ENCODE results near the gene CAPZB.

CAPZB gene

GRCh38 chr1:19397217-19397945 is 88.0 kb downstream of the CAPZB start:
- FAIRE-seq = no peak
- DNase-seq (ENCODE audit: extremely low spot score, insufficient read length, low read depth) = no peak

GRCh38 chr1:19396280-19396679 is 89.1 kb downstream of the CAPZB start:
- DNase-seq (ENCODE audit: extremely low spot score, insufficient read length, low read depth) (no peak), FAIRE-seq (no peak)

DNA sequence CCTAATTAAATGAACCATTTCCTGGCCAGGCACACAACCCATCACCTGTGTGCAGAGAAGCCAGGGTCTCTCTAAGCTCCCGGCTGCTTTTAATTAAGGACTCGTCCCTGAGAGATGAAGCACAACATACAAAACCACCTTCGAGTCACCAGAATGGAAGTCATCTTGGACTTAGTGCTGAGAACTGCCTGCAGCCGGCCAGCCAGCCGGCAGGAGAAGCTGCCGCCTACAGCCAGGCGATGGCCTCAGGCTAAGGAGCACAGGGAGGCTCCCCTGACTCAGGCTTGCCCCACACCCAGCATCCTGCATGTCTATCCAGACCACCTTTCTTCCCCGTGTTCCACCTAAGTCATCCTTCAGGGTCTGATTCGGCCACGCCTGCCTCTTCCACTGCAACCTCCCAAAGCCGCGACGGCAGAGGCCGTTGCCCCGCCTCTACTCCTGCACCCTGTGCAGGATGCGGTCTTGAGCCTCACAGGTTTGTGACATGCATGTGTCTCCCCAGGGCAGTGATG is 89.6 kb downstream of the CAPZB start:
- DNase-seq (ENCODE audit: extremely low spot score, insufficient read length, low read depth) (no peak), FAIRE-seq (no peak)

- FAIRE-seq = no peak
These were observed 92.3 kb downstream of the CAPZB start for GRCh38 chr1:19393046-19393445.

DNA sequence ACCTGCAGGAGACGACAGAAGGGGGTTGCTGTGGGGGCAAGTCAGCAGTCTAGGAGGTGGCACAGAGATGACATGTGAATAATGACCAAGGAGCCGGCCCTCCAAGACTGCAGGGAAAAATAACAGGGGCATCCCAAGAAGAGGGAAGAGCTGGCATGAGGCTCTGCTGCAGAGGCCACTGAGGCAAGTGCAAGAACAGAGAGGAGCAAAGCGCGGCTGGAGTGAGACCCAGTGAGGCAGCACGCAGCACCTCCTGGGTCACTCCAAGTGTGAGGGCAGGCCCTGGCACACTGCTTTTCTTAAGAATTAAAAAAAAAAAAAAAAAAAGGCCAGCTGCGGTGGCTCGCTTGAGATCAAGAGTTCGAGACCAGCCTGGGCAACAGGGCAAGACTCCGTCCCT is 93.1 kb downstream of the CAPZB start:
- FAIRE-seq (no peak), DNase-seq (ENCODE audit: extremely low spot score, insufficient read length, low read depth) (no peak)

More at GRCh38 chr1:19393046-19393445, 92.3 kb downstream of the CAPZB start:
- no peak for DNase-seq (ENCODE audit: extremely low spot score, insufficient read length, low read depth)

DNA sequence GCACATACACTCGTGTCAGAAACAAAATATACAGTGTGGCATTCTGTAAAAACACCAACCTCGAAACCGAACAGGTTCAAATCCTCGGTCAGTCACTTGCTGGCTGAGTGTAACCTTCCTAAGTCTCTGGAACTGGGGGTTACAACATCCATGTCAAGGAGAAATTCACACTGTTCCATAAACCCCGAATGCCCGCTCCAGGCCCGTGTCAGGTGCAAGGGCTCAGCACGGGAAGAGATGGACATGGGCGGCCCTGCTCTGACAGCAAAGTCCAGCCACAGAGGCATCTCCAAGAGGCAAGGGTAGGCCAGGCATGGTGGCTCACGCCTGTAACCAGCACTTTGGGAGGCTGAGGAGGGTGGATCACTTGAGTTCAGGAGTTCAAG is 93.8 kb downstream of the CAPZB start:
- FAIRE-seq (no peak), DNase-seq (ENCODE audit: extremely low spot score, insufficient read length, low read depth) (no peak)

GRCh38 chr1:19390901-19391595 is 94.3 kb downstream of the CAPZB start:
- DNase-seq (ENCODE audit: extremely low spot score, insufficient read length, low read depth) (peak; percentile 57), FAIRE-seq (peak; percentile 93)

- DNase-seq (ENCODE audit: extremely low spot score, insufficient read length, low read depth) (no peak), FAIRE-seq (no peak)
These were observed 95.0 kb downstream of the CAPZB start for GRCh38 chr1:19390166-19390850.

GRCh38 chr1:19388980-19389379 is 96.4 kb downstream of the CAPZB start:
- DNase-seq (ENCODE audit: extremely low spot score, insufficient read length, low read depth) = no peak
- FAIRE-seq = no peak

- FAIRE-seq = no peak
These were observed 98.3 kb downstream of the CAPZB start for GRCh38 chr1:19387045-19387467.

GRCh38 chr1:19385869-19386591 is 99.3 kb downstream of the CAPZB start:
- no peak for DNase-seq (ENCODE audit: extremely low spot score, insufficient read length, low read depth)
- no peak for FAIRE-seq

More at GRCh38 chr1:19387045-19387467, 98.3 kb downstream of the CAPZB start:
- DNase-seq (ENCODE audit: extremely low spot score, insufficient read length, low read depth) = no peak

DNA sequence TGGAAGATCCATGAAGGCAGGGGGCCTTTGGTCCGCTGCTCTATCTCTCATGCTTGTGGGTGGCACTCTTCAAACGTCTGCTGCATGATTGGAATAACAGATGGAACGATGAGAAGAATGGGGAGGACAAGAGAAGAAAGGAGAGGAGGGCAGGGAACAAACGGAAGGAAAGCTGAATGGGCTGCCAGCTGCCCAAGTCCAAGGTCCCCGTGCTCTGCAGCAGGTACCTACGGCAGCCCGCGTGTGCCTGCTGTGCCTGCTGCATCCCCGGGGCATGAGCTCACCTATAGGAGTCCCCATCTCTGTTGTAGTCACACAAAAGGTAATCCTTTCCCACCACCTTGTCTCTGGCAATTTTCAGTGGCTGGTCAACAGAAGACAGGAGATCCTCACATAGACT is 100.1 kb downstream of the CAPZB start:
- DNase-seq (ENCODE audit: extremely low spot score, insufficient read length, low read depth) (no peak), FAIRE-seq (no peak)

DNA sequence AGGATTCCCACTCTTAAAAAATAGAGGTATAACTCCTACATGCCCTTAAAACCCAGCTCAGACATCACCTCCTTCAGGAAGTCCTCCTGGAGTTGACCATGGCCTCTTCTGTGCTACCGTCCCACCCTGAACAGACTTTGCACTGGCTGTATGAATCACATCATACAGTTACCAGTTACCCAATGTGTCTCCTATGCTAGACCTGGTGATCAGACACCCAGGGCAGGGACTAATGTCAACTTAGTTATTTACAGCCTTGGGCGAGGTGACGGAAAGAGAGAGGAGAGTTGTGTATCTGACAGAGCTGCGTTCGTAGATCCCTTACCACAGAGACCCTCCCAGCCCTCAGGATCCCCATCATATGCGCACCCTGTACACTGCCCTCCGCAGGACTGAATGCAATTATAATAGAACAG is 100.6 kb downstream of the CAPZB start:
- FAIRE-seq (no peak), DNase-seq (ENCODE audit: extremely low spot score, insufficient read length, low read depth) (no peak)

GRCh38 chr1:19384113-19384512 is 101.2 kb downstream of the CAPZB start:
- FAIRE-seq = no peak

DNA sequence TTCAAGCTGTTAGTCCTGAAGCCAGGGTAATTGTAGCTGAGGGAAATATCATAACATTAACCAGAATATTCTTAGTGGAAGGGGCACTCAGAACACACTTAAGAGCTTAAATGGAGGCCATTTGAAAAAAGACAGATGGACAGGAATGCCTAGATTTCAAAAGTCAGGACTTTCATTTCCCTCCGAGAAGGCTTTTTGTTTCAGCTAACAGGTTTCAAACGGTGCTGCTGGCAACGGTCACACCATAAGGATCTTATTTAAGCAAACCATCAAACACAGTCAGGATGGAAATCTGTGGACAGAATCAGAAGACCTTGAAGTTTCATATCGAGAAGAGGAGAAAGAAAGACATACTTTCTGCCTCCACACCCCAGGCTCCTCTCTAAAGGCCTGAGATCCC is 103.1 kb downstream of the CAPZB start:
- FAIRE-seq (no peak), DNase-seq (ENCODE audit: extremely low spot score, insufficient read length, low read depth) (no peak)

More at GRCh38 chr1:19384113-19384512, 101.2 kb downstream of the CAPZB start:
- DNase-seq (ENCODE audit: extremely low spot score, insufficient read length, low read depth) = no peak

GRCh38 chr1:19381261-19381660 is 104.1 kb downstream of the CAPZB start:
- DNase-seq (ENCODE audit: extremely low spot score, insufficient read length, low read depth) (no peak), FAIRE-seq (no peak)

GRCh38 chr1:19377812-19378718 is 107.3 kb downstream of the CAPZB start:
- no peak for DNase-seq (ENCODE audit: extremely low spot score, insufficient read length, low read depth)
- FAIRE-seq = no peak

GRCh38 chr1:19376428-19377372 is 108.6 kb downstream of the CAPZB start:
- DNase-seq (ENCODE audit: extremely low spot score, insufficient read length, low read depth) (no peak), FAIRE-seq (no peak)
